Panc1 (cell line): Measurements from ENCODE around the gene MACF1.

ENCODE experiments used
- POLR2AphosphoS5 ChIP-seq: IDR thresholded peaks from 2 replicates; pipeline ENCODE4 v1.6.1; 2012; ENCODE audit warnings: mild to moderate bottlenecking, low read depth, low read length, moderate library complexity
- SIN3A ChIP-seq: IDR thresholded peaks from 2 replicates; pipeline ENCODE4 v1.6.1; 2012; ENCODE audit warnings: low read depth, mild to moderate bottlenecking, low read length, moderate library complexity, borderline replicate concordance; ENCODE audit not compliant: insufficient read depth
- TF ChIP-seq, protein P1 (sequence below): fragments of 450-650 bp; IDR thresholded peaks from 2 replicates; pipeline ENCODE4 v1.5.1; 2017; ENCODE audit warnings: mild to moderate bottlenecking
- TF ChIP-seq, protein P2 (sequence below), 2 experiments: IDR thresholded peaks; 2 replicates each; pipeline ENCODE4 v1.6.1; 2011 to 2012; ENCODE audit warnings: low read depth in 2 of 2, control low read depth in 1 of 2, low read length in 1 of 2, mild to moderate bottlenecking in 1 of 2, moderate library complexity in 1 of 2; ENCODE audit not compliant: insufficient read depth in 1 of 2

DNA sequence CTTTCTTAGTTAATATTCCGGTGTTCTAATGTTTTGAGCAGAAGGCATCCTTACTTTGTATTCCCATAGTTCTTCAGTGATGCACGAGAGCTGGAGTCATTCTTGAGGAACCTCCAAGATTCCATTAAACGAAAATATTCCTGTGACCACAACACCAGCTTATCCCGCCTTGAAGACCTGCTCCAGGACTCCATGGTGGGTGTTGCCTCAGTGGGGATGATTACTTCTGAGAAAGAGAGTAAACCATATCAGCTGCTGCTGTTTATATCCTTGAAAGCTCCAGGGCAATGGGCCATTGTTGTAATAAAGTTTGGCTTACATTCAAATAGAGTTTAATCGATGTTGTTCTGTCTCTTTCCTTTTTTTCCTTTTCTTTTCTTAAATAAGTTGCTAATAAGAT, 93.1 kb downstream of the MACF1 start:
- TF ChIP-seq, protein P1, sequence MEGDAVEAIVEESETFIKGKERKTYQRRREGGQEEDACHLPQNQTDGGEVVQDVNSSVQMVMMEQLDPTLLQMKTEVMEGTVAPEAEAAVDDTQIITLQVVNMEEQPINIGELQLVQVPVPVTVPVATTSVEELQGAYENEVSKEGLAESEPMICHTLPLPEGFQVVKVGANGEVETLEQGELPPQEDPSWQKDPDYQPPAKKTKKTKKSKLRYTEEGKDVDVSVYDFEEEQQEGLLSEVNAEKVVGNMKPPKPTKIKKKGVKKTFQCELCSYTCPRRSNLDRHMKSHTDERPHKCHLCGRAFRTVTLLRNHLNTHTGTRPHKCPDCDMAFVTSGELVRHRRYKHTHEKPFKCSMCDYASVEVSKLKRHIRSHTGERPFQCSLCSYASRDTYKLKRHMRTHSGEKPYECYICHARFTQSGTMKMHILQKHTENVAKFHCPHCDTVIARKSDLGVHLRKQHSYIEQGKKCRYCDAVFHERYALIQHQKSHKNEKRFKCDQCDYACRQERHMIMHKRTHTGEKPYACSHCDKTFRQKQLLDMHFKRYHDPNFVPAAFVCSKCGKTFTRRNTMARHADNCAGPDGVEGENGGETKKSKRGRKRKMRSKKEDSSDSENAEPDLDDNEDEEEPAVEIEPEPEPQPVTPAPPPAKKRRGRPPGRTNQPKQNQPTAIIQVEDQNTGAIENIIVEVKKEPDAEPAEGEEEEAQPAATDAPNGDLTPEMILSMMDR = no peak
- TF ChIP-seq, protein P2, sequence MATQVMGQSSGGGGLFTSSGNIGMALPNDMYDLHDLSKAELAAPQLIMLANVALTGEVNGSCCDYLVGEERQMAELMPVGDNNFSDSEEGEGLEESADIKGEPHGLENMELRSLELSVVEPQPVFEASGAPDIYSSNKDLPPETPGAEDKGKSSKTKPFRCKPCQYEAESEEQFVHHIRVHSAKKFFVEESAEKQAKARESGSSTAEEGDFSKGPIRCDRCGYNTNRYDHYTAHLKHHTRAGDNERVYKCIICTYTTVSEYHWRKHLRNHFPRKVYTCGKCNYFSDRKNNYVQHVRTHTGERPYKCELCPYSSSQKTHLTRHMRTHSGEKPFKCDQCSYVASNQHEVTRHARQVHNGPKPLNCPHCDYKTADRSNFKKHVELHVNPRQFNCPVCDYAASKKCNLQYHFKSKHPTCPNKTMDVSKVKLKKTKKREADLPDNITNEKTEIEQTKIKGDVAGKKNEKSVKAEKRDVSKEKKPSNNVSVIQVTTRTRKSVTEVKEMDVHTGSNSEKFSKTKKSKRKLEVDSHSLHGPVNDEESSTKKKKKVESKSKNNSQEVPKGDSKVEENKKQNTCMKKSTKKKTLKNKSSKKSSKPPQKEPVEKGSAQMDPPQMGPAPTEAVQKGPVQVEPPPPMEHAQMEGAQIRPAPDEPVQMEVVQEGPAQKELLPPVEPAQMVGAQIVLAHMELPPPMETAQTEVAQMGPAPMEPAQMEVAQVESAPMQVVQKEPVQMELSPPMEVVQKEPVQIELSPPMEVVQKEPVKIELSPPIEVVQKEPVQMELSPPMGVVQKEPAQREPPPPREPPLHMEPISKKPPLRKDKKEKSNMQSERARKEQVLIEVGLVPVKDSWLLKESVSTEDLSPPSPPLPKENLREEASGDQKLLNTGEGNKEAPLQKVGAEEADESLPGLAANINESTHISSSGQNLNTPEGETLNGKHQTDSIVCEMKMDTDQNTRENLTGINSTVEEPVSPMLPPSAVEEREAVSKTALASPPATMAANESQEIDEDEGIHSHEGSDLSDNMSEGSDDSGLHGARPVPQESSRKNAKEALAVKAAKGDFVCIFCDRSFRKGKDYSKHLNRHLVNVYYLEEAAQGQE (IDR thresholded peaks at IDR 0.05; ENCODE audit: insufficient read depth in 1 of 2, low read depth in 2 of 2, low read length in 1 of 2) = no peak
- no peak for TF ChIP-seq POLR2AphosphoS5
- no peak for TF ChIP-seq SIN3A
